ENCODE results near the gene RAP1A.

DNA sequence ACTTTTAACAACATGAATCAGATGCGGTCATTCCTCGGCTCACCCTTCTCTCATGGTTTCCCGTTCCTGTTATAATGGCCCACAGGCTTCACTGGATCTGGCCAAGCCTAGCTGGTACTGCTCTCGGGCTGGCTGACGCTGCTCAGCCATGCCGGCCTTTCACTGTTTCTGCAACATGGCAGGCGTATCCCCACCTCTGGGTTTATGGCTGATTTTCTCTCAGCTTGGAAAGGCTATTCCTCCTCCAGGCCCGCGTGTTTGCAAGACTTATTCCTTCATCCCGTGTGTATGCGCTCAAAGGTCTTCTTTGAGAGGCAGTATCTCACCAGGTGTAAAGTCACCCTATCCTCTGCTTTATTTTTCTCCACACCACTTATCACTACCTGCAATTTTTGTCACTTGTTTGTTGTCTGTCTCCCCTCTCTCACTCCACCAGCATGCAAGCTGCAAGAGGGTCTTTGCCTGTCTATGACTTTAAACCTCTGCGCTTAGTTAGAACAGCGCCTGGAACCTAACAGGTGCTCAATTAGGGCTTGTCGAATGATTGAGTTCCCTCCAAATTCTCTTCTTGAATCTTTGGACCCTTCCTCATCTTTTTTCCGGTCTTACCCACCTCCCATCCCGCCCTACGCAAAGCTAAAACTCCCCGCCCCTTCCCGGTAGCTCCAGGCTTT is 491 bp upstream of the RAP1A start:
- TF ChIP-seq, protein P1, sequence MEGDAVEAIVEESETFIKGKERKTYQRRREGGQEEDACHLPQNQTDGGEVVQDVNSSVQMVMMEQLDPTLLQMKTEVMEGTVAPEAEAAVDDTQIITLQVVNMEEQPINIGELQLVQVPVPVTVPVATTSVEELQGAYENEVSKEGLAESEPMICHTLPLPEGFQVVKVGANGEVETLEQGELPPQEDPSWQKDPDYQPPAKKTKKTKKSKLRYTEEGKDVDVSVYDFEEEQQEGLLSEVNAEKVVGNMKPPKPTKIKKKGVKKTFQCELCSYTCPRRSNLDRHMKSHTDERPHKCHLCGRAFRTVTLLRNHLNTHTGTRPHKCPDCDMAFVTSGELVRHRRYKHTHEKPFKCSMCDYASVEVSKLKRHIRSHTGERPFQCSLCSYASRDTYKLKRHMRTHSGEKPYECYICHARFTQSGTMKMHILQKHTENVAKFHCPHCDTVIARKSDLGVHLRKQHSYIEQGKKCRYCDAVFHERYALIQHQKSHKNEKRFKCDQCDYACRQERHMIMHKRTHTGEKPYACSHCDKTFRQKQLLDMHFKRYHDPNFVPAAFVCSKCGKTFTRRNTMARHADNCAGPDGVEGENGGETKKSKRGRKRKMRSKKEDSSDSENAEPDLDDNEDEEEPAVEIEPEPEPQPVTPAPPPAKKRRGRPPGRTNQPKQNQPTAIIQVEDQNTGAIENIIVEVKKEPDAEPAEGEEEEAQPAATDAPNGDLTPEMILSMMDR (optimal IDR thresholded peaks at IDR 0.05 in 1 of 3, IDR thresholded peaks at IDR 0.05 in 1 of 3, conservative IDR thresholded peaks at IDR 0.05 in 1 of 3; ENCODE audit: extremely low read depth in 1 of 3, insufficient read depth in 2 of 3, low read length in 3 of 3), result no peak
- TF ChIP-seq EZH2 (IDR thresholded peaks at IDR 0.05; ENCODE audit: low read length), result no peak
